Gastroesophageal sphincter (tissue), 3 donors: ENCODE measurements around the gene TTC9.

ENCODE experiments used
- CTCF ChIP-seq, 4 experiments: fragments of 200-600 bp in 2 of 4; fragments of 450-650 bp in 2 of 4; sonication (generic) in 1 of 4; IDR thresholded peaks; one replicate each; pipeline ENCODE4 v1.5.1; 2017 to 2019; ENCODE audit warnings: antibody characterized with exemption in 4 of 4, mild to moderate bottlenecking in 2 of 4, moderate library complexity in 2 of 4
- POLR2A ChIP-seq, 2 donors: fragments of 450-650 bp; IDR thresholded peaks; one replicate each; pipeline ENCODE4 v1.6.1; 2017; ENCODE audit warnings: antibody characterized with exemption in 2 of 2, mild to moderate bottlenecking in 2 of 2, moderate library complexity in 1 of 2

- no peak for TF ChIP-seq CTCF (IDR thresholded peaks at IDR 0.05)
- no peak for TF ChIP-seq POLR2A (IDR thresholded peaks at IDR 0.05)
Observed at GRCh38 chr14:70665448-70666360, 24.0 kb downstream of the TTC9 start.
